RWPE1 (cell line): Measurements from ENCODE around the gene UNC5A.

Source experiments
- CTCF ChIA-PET: fragments of 350-600 bp; sonication (Branson Sonifier 250); formaldehyde crosslinking; extraction: SDS; loops from one replicate; lab custom pipeline; 2021; lab: Yijun Ruan, JAX
- POLR2A ChIA-PET: fragments of 400-600 bp; formaldehyde crosslinking; extraction: SDS; loops from one replicate; lab custom pipeline; 2020; ENCODE audit warnings: antibody characterized with exemption; ENCODE audit not compliant: low non-redundant PET; lab: Yijun Ruan, JAX
- DNase-seq: peaks from one replicate; pipeline ENCODE4 v3.0.0; 2012; ENCODE audit warnings: low spot score
- H3K27ac ChIP-seq: fragments of 450-650 bp; 2 replicates; pipeline ENCODE4 v1.5.1; 2017
- TF ChIP-seq, protein P1 (sequence below): fragments of 450-650 bp; conservative IDR thresholded peaks from 2 replicates; pipeline ENCODE4 v1.5.1; 2017; ENCODE audit warnings: low read depth, mild to moderate bottlenecking

The UNC5A gene

DNA sequence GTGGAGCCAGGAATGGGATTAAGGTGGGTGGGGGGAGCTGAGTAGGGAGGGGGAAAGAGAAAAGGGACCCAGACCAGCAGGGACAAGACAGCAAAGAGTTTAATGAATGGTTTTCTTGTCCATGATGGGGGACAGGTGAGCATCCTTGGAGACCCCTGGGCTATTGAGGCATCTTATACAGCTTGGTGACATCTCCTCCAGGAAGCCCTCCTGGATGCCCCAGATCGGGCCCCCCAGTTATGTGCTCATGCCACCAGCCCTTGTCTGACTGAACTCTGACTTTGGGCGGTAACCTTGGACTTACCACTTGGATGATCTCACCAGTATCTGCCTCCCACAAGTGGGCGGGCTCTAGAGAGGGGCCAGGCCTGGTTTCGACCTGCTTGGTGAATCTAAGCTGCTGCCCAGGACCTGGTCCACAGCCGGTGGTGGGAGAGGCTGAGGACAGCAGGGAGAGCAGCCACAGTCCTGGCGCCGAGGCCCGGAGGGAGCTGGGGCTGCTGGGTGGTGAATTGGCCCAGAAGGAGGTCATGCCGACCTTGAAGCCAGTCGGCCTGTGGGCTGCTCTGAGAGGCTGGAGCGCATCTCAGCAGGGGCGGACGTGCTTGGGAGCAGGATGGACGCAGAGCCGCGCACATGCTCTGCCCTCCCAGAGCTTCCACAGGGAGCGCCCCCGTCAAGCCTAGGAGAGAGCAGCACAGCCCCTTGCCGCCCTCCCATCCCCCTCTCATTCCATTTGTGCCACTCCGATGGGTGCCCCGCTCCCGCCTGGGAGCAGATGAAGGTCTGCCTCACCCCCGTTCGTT lies 36.2 kb downstream of the UNC5A start:
- TF ChIP-seq, protein P1, sequence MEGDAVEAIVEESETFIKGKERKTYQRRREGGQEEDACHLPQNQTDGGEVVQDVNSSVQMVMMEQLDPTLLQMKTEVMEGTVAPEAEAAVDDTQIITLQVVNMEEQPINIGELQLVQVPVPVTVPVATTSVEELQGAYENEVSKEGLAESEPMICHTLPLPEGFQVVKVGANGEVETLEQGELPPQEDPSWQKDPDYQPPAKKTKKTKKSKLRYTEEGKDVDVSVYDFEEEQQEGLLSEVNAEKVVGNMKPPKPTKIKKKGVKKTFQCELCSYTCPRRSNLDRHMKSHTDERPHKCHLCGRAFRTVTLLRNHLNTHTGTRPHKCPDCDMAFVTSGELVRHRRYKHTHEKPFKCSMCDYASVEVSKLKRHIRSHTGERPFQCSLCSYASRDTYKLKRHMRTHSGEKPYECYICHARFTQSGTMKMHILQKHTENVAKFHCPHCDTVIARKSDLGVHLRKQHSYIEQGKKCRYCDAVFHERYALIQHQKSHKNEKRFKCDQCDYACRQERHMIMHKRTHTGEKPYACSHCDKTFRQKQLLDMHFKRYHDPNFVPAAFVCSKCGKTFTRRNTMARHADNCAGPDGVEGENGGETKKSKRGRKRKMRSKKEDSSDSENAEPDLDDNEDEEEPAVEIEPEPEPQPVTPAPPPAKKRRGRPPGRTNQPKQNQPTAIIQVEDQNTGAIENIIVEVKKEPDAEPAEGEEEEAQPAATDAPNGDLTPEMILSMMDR: no peak
- ChIA-PET POLR2A (no interaction called here), CTCF (interaction anchor here (0.5 to 2.0 kb wide), 5 partner anchors 27 to 544 kb away, joined by 3 to 5 read pairs (median 3); no protein-coding TSS in a partner anchor)
- DNase-seq: no peak
- H3K27ac ChIP-seq: no peak overlapping the region

DNA sequence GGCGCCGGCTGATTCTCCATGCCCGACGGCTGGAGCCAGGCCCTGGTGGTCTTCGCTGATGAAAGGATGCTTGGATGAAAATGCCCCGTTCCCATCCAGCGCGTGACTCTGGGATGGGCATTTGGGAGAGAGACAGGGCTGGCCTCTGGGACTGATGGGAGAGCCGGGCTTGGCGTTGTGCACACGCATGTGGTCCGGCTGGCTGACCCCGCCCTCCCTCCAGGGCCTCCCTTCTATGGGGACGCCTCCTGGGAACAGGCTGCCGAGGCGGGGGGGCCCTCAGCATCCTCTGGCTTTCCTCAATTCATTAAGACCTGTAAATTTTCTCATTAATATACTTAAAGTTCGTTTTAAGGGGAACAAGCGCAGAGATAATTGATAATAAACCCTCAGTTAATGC lies 36.8 kb downstream of the UNC5A start:
- TF ChIP-seq, protein P1: no peak
- DNase-seq: no peak
- ChIA-PET POLR2A (no interaction called here), CTCF (interaction anchor here (0.6 kb wide), 1 partner anchor 544 kb away, joined by 3 read pairs; no protein-coding TSS in a partner anchor)
- H3K27ac ChIP-seq: no peak overlapping the region

DNA sequence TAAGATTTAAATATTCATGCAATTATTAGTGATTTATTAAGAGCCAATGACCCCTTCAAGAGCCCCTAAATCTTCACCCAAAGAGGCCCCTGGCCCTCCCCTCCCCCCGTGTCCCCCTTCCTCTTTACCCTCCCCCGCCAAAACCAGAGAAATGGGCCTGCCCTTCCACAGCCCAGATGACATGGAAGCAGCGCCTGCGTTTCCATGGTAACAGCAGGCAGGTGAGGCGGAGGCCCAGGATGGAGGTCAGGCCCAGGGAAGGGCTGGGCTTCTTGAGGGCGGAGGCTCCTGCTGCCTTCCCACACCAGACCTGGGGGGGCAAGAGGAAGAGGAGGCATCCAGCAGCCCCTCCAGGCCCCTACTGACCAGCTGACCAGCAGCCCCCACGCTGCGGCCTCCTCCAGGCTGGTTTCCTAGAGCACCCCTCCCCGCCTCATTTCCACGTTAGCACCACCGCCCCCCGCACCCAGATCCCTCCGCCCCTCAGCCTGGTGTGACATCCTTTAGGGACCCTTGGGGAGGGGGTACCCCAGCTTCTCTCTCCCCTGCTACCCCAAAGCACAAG lies 37.4 kb downstream of the UNC5A start:
- ChIA-PET POLR2A (no interaction called here), CTCF (interaction anchor here (1.2 kb wide), 1 partner anchor 187 kb away, joined by 3 read pairs; no protein-coding TSS in a partner anchor)
- H3K27ac ChIP-seq: no peak overlapping the region
- no peak for DNase-seq
- TF ChIP-seq, protein P1: no peak

DNA sequence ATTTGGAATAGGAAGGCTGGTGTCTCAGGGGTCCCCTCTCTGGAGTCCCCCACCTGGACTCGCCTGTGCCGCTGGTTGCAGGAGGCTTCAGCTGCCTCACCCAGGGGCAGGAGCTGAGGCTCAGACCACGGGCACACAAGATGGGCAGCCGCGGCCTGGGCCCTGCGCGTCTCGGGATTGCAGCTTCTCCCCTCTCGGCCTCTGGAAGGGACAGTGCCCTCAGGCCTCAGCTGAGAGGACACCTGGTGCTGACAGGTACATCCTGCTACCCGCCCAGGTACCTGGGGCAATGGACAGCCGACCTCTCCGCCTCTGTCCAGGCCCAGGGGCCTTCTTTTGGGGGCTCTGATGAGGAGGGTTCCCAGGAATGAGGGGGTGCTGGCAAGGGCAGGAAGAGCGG lies 38.3 kb downstream of the UNC5A start:
- ChIA-PET CTCF (interaction anchor here (1.0 to 1.2 kb wide), 2 partner anchors 21 to 188 kb away, joined by 3 read pairs; no protein-coding TSS in a partner anchor), POLR2A (no interaction called here)
- DNase-seq: no peak
- TF ChIP-seq, protein P1: no peak
- no peak overlapping the region for H3K27ac ChIP-seq

DNA sequence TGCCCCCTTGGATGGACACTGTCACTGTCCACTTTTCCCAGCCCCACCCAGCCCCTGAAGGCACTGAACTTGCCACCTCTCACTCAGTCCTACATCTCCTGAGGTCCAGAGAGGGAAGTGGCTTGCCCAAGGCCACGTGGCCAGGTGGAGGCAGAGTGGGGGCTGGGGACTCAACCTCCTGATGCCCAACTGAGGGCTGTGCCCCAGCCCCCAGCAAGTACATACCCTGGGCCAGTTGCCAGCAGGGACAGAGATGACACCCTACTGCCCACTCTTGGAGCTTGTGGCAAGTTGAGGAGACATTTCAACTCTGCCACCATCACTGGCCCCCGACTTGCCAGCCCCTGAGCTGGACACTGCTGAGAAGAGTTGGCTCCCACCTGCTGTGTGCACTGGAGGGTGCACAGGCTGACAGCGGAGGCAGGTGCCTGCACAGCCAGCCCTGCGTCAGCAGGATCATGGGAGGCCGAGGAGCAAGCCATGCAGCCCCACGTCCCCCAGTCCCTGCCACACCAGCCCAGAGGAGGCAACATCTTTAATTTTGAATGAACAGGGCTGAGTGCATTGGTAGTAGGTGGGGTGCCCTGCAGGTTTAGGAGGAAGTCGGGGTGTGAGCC lies 39.4 kb downstream of the UNC5A start:
- TF ChIP-seq, protein P1: no peak
- CTCF ChIA-PET: interaction anchor here (0.6 kb wide), 1 partner anchor 201 kb away, joined by 3 read pairs; no protein-coding TSS in a partner anchor
- no peak overlapping the region for H3K27ac ChIP-seq
- no peak for DNase-seq
- POLR2A ChIA-PET: no interaction called here

DNA sequence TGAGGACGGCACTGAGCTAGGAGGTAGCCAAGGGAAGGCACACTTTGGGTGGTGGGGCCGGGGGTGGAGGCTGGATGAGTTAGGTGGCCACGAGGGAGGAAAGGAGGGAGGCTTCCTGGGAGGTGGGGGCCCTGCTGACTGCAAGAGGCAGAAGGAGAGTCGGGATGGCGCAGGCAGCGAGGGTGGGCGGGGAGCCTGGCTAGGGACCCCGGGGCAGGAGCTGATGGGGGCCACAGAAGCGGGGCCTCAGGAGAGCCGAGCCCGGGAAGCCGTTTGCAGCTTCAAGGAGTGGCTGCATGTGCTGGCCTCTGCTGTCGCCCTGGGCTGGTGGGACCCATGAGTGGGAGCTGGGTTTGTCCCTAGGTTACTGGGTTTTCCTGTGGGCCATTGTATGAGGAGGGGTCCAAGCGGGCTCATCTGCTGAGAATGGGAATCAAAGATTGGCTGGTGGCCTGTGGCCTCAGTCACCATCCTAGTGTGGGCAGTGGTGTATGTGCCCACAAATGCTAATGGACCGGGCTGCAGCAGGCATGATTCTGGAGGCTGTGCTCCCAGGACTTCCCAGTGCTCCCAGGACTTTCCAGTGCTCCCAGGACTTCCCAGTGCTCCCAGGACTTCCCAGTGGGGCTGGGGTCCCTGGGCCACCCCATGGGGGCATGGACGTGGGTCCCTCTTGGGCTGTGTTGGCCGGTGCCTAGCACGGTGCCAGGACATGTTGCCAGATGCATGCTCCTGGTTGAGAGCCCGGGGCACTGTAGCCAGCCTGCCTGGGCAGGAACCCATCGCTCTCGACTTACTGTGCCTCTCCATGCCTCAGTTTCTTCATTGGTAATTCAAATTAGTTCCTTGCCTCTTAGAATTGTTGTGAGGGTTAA lies 40.2 kb downstream of the UNC5A start:
- TF ChIP-seq, protein P1: no peak
- ChIA-PET POLR2A (no interaction called here), CTCF (interaction anchor here (0.6 kb wide), 1 partner anchor 202 kb away, joined by 3 read pairs; no protein-coding TSS in a partner anchor)
- no peak for DNase-seq
- H3K27ac ChIP-seq: no peak overlapping the region
